ENCODE results near the gene ZNF345. TPM values are rescaled to one million over a fixed set of nuclear protein-coding genes. Genes with fewer than 3 reads are reported as not detected.
A peak's percentile ranks its signal among the peaks of the same experiment; 100 is the strongest.

The ZNF345 gene
- total RNA-seq (2021; fragmentation: NEBNext Ultra II Directional; extraction: Animal tissue kit (Norgen Biotek cat#: 25700)) (5.1 TPM in 2 replicates), polyA plus RNA-seq (2011; rRNA removed) (3.2 and 3.8 TPM in 2 replicates), polyA minus RNA-seq (2011; rRNA and poly(A)+ RNA removed) (3.2 and 6.5 TPM in 2 replicates)
- 3.7 TPM for polyA plus RNA-seq (2011; cell fraction: cytosol; rRNA removed)
- 2.4 TPM for polyA plus RNA-seq (2011; cell fraction: nucleus; rRNA removed)
- 2.9 to 5.3 TPM (median 3.8 TPM) in 4 replicates for polyA plus RNA-seq (2012, experiment 1 of 2)
- 1.4 TPM for polyA plus RNA-seq (2012, experiment 2 of 2)
- 3.9 TPM for polyA plus RNA-seq (2013, experiment 1 of 2)
- 3.2 TPM for polyA plus RNA-seq (2013, experiment 2 of 2)
- 7.3 TPM for polyA minus RNA-seq (2011; cell fraction: cytosol; rRNA and poly(A)+ RNA removed)
- polyA minus RNA-seq (2011; cell fraction: nucleus; rRNA and poly(A)+ RNA removed): 13.0 TPM
- long read RNA-seq, experiment 1, partial matches to known transcripts: 0 of 2 reads
- long read RNA-seq, experiment 1, other reads (novel, unspliced or antisense): 2 of 2 reads
- long read RNA-seq, experiment 2, partial matches to known transcripts: 0 of 4 reads
- long read RNA-seq, experiment 2, other reads (novel, unspliced or antisense): 2 of 4 reads

- DNase-seq (ENCODE audit: low read depth in 1 of 2, low spot score in 2 of 2): peak in 1 of 2 experiments; percentile 86
- Histone ChIP-seq H4K5ac (ENCODE audit: insufficient read length, low read depth, low read length) (peak within 1 kb of the TSS; percentile 69), H3K4me2 (ENCODE audit: insufficient read depth in 1 of 2, low read depth in 2 of 2, low read length in 2 of 2) (peak within 1 kb of the TSS; percentile 93 to 100), H4K20me1 (replicated peaks in 1 of 2; ENCODE audit: control insufficient read depth in 1 of 2, insufficient read depth in 2 of 2, low read length in 2 of 2) (no peaks in the 10 kb centered on the region), H2BK15ac (ENCODE audit: low read length) (no peak within 1 kb of the TSS), H3K9me3 (ENCODE audit: insufficient read depth in 2 of 2, low read depth in 1 of 2, low read length in 1 of 2) (no peaks in the 10 kb centered on the region; a peak in 1 of 4 replicates), H2BK20ac (ENCODE audit: low read length) (no peak within 1 kb of the TSS), H2BK5ac (ENCODE audit: low read depth, low read length) (peak within 1 kb of the TSS; percentile 98), H2AFZ (ENCODE audit: low read length) (peak within 1 kb of the TSS; percentile 100), H3K27me3 (replicated peaks in 1 of 4; ENCODE audit: control insufficient read depth in 3 of 4, extremely low read depth in 1 of 4, insufficient read depth in 3 of 4, low read length in 3 of 4) (no peaks in the 10 kb centered on the region), H4K91ac (replicated peaks; ENCODE audit: insufficient read length, low read length) (peak within 1 kb of the TSS; percentile 81), H3K4ac (replicated peaks; ENCODE audit: insufficient read length, low read depth, low read length) (no peak within 1 kb of the TSS), H3K14ac (ENCODE audit: insufficient read length) (peak within 1 kb of the TSS; percentile 50), H2BK12ac (ENCODE audit: low read depth, low read length) (peak within 1 kb of the TSS; percentile 55; the same call in 1 of the 2 replicates), H2BK120ac (replicated peaks; ENCODE audit: low read depth, low read length) (no peak within 1 kb of the TSS), H3K23ac (ENCODE audit: insufficient read length) (no peak within 1 kb of the TSS), H3K23me2 (ENCODE audit: low read depth, low read length) (peaks cover 16% of the 10 kb centered on the region), H3K36me3 (ENCODE audit: control insufficient read depth in 2 of 4, insufficient read depth in 4 of 4, low read length in 3 of 4) (peaks cover 2 to 9% (median 6%) of the 10 kb centered on the region in 4 experiments; a peak in 5 of 8 replicates), H4K8ac (ENCODE audit: extremely low read depth, insufficient read depth, low read length) (peak within 1 kb of the TSS; percentile 97; the same call in 1 of the 2 replicates), H3K4me3 (ENCODE audit: extremely low read depth in 1 of 4, insufficient read depth in 2 of 4, low read depth in 3 of 4, low read length in 4 of 4) (peak within 1 kb of the TSS; percentile 89 to 99 (median 96)), H3K18ac (ENCODE audit: extremely low read depth, low read length) (peak within 1 kb of the TSS; percentile 98), H3K27ac (ENCODE audit: low read depth, low read length) (peak within 1 kb of the TSS; percentile 85), H3K9ac (replicated peaks in 1 of 4; ENCODE audit: extremely low read depth in 1 of 4, low read depth in 3 of 4, low read length in 3 of 4) (peak within 1 kb of the TSS; percentile 78 to 100 (median 94)), H3K79me1 (ENCODE audit: low read depth, low read length) (peaks cover 8% of the 10 kb centered on the region), H2AK5ac (ENCODE audit: low read depth, low read length) (peak within 1 kb of the TSS; percentile 28; the same call in 1 of the 2 replicates), H3K56ac (replicated peaks; ENCODE audit: insufficient read length, low read depth, low read length) (peak within 1 kb of the TSS; percentile 72), H3K79me2 (ENCODE audit: control insufficient read depth in 1 of 2, insufficient read depth in 2 of 2, low read length in 2 of 2) (peaks cover 0 to 21% of the 10 kb centered on the region in 2 experiments; a peak in 2 of 4 replicates), H3K4me1 (replicated peaks in 1 of 4; ENCODE audit: control insufficient read depth in 3 of 4, insufficient read depth in 4 of 4, low read length in 3 of 4) (peaks cover 0 to 2% (median 0%) of the 10 kb centered on the region in 4 experiments; a peak in 3 of 7 replicates)
- ChIA-PET CTCF (ENCODE audit: partially characterized antibody) (interaction anchor here (1.1 to 2.3 kb wide), 4 partner anchors 11 to 472 kb away, joined by 3 to 14 read pairs (median 4); partner anchors contain the start of genes ZFP14, ZNF260 and ZNF790), POLR2A (ENCODE audit: partially characterized antibody) (interaction anchor here (0.8 to 5.1 kb wide), 14 partner anchors 12 to 367 kb away, joined by 3 to 103 read pairs (median 4); partner anchors contain the start of genes ZNF260, ZNF383, ZNF529 and ZNF566)
- 2% methylated on average over 43 of the region's 43 CpGs; no CpG with 5 or more reads in 1 of the 2 experiments for WGBS, 2 experiments (ENCODE audit: extremely low coverage in 1 of 2, insufficient coverage in 1 of 2, insufficient read length in 1 of 2, insufficient replicate concordance in 2 of 2, low coverage in 1 of 2, low lambda C conversion rate in 2 of 2, missing lambda C conversion rate in 1 of 2)
- FAIRE-seq: peak; percentile 65
- TF ChIP-seq EP300 (IDR thresholded peaks at IDR 0.05; ENCODE audit: borderline replicate concordance in 1 of 2, low read depth in 2 of 2, low read length in 2 of 2) (no peak), KDM1A (IDR thresholded peaks at IDR 0.05; ENCODE audit: borderline replicate concordance, low read length) (no peak), SP2 (IDR thresholded peaks at IDR 0.05; ENCODE audit: low read length) (no peak), CREB1 (IDR thresholded peaks at IDR 0.05) (no peak), PHF8 (conservative IDR thresholded peaks at IDR 0.05; ENCODE audit: low read depth, low read length) (peak; percentile 84), SIN3A (conservative IDR thresholded peaks at IDR 0.05 in 1 of 2, IDR thresholded peaks at IDR 0.05 in 1 of 2; ENCODE audit: low read depth in 1 of 2, low read length in 2 of 2) (peak; percentile 64 to 68; a peak in 1 of 4 replicates)
These were observed at the start of gene ZNF345 for GRCh38 chr19:36850559-36851442. Gene ZNF345 (plus strand): TSS chr19:36850876. CDS start chr19:36876831, 25,955 bp downstream.

Measured in H1 (cell line).